GM18870 (cell line): Measurements from ENCODE around the gene STK32B.

Source experiments
- ATAC-seq: cut with Tn5 transposase; IDR thresholded peaks from one replicate; pipeline ENCODE4 v1.9.1; 2021; ENCODE audit warnings: moderate library complexity; ENCODE audit not compliant: unreplicated experiment

Gene STK32B

DNA sequence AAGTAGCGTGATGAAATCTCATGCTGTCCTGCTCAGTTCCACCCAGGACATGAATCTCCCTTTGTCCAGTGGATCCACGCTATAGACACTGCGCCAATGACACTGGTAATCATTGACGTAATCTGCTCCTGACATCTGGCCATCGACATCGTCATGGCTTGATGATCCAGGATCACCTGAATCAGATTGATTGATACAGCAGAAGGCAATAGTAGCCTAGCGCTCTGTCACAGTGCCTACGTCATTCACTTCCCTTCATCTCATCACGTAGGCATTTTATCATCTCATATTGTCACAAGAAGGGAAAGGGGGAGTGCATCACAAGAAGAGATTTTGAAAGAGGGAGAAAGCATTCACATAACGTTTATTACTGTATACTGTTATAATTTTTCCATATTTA lies 68.8 kb downstream of the STK32B start:
- ATAC-seq = no peak

DNA sequence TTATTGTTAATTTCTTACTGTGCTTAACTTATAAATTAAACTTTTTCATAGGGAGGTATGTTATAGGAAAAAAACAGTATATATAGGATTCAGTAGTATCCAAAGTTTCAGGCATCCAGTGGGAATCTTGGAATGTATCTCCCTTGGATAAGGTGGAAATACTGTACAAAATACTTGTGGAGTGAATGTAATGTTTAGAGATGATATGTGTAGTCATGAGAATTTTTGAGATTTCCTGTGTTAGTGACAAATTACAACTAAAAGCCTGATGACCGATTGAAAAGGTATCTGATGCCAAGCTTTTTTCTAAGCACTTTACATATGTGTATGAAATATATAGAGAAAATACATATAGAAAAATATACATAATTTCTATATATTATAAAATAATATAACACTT lies 69.2 kb downstream of the STK32B start:
- ATAC-seq = no peak

DNA sequence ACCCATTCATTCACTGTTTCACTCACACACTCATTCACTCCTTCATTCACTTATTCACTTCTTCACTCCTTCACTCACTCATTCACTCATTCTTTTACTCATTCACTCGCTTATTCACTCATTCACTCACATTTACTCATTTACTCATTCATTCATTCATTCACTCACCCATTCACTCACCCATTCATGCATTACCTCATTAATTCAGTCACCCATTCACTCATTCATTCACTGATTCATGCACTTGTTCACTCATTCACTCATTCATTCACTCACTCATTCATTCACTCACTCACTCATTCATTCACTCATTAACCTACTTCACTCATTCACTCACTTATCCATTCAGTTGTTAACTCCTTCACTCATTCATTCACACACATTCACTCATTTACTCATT lies 70.8 kb downstream of the STK32B start:
- no peak for ATAC-seq

DNA sequence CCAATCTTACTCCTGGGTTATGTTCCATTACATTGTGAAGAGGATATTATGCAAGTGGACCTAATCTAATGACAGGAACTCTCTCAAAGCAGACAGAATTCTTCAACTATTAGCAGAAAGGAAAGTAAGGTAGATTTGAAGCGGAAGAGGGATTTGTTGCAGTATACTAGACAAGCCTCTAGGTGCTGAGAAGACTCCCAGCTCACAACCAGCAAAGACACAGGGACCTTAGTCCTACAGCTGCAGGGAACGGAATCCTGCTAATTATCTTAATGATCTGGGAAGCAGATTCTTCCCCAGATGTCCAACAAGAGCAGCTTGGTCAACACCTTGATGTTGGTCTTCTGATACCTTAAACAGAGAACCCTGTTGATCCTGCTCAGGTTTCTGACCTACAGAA lies 73.6 kb downstream of the STK32B start:
- no peak for ATAC-seq

DNA sequence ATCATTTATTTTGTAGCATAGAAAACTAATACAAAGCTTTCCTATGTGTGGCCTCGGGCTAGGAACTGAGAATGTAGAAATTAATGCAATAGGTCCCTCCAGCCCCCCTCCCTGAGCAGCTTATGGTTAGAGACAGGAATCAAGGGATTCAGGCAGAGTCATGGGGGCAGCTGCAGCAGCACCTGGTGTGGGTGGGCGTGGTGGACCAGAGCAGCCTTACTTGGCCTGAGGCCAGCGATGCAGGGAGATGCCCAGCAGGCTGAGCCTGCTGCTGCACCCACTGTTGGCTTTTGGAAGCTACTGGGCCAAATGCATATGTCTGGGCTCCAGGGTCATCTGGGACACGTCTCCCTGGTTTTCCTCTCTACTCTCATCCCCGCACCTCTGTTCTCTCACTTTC lies 74.0 kb downstream of the STK32B start:
- no peak for ATAC-seq

DNA sequence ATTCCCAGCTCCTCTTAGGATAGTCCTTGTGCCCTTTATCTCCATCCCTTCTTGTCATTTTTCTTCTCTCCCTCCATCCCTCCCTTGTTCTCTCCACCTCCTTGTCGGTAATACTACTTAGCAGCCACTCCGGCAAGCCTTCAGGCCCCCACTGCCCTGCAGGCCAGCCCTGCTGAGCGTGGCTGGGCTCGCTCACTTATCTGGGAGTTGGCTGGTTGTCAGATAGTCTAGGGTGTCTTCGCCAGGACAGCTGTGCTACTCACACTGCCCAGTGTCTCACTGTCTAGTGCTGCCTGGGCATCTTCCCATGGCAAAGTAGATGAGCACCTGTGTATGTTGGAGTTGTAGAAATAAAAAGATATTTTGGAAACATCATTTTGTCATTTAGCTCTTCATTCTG lies 75.0 kb downstream of the STK32B start:
- ATAC-seq = no peak

DNA sequence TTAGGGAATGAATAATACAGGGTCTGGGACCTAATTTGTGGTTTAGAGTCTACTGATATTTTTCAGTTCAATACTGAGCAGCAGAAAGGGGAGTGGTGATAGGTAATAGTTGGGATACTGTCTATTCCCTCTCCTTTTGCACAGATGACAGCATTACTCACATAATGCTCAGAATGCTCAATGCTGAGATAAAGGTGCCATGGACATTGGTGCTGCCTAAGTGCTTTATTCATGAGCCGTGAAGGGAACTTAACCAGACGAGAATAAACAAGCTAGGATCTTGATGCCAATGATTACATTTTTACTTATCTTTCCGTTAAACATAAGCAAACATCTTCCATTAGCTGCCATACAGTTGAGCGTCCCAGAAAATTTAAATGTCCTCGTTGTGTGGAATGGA lies 75.6 kb downstream of the STK32B start:
- no peak for ATAC-seq

DNA sequence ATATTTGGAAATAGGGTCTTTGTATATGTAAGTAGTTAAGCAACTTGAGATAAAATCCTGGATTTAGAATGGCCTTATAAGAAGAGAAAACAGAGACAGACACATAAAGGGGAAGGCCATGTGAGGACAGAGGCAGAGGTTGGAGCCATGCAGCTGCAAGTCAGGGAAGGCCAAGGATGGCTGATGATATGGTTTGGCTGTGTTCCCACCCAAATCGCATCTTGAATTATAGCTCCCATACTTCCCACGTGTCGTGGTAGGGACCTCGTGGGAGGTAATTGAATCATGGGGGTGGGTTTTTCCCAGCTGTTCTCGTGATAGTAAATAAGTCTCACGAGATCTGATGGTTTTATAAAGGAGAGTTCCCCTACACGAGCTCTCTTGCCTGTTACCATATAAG lies 76.3 kb downstream of the STK32B start:
- no peak for ATAC-seq

DNA sequence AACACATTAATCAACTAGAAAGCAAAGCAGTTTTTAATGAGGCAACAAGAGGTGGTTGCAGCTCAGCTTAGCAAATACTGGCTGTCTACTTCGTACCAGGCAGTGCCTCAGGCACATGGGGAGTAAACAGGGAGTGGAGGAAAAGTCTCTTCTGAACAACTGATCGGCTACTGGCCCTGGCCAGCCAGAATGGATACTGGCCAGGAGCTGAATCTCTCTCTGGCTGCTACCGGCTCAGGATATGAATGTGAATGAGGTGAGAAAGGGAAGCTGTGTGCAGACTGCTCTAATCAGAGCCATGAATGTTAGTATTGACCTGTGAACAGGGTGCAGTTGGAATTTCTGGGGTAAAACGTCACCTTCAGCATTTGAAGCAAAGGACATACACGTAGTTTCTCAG lies 77.3 kb downstream of the STK32B start:
- no peak for ATAC-seq

DNA sequence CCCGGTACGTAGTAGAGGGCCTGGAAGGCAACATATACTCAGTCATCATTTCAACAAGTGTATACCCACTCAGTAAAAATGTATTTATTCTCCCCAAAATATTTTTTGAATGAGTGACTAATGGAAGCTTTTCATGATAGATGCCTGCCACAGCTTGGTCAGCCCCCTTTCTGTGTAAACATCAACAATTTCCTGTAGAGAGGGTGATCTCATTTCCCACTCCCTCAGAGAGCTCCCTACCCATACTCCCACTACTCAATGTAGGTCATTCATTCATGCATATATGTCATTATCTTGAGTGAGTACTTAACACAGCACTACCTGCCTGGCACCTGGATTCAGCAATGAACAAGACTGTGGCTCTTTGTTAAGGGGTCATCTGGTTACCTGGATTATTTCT lies 81.9 kb downstream of the STK32B start:
- ATAC-seq = no peak

DNA sequence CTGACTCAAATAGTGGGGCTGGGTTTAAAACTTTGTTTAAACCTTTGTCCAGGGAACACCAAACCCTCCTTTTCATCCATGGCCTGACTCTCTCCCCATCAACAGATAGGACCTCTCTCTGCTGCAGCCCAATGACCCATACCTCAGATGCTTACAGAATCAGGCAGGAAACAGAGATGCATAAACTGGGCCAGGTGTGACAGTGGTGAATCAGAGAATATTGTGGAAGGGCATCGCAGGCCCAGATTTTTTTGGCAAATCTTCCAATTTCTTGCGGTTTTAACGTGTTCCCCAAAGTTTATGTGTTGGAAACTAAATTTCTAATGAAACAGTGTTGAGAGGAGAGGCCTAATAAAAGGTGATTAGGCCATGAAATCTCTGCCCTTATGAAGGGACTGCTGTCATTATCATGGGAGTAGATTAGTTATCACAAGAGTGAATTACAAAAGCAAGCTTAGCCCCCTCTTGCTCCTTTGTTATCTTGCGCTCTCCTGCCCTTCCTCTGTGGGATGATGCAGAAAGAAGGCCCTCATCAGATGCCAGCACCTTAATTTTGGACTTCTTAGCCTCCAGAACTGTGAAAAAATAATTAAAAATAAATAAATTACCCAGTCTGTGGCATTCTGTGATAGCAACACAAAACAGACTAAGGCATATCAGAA lies 82.8 kb downstream of the STK32B start:
- no peak for ATAC-seq

DNA sequence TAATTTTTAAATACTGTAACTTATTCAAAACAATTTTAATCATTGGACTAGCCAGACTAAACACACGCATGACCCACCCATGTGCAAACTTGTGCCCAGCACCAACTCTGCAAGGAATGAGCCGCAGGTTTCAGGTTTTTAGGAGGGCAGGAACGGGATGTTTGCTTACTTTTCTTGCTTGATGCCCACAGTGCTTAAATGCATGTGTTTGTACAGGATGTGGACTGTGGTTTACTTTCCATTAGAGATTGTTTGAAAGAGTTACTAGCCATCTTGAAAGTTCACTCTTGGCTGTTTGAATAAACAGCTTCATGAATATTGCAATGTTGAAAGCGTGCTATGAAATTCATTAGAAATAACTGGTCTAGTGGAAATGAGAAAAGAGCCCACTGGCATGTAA lies 83.3 kb downstream of the STK32B start:
- no peak for ATAC-seq

DNA sequence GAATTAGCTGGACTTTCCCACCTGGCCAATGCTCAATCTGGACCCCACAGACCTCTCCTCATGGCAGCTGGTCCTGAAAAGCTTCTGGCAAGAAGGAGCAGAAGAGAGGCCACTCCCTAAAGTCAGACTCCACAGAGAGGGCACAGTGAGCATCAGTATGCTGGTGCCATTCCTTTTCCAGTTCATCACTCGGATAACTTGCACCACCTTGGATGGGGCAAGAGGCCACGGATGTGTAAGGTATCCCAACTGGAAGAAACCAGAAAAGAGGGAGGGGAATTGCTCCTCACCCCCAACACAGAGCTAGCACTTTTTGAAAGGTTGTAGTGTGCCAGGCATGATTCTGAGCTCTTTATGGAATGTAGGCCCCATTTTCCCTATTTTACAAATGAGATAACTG lies 85.9 kb downstream of the STK32B start:
- ATAC-seq = no peak

DNA sequence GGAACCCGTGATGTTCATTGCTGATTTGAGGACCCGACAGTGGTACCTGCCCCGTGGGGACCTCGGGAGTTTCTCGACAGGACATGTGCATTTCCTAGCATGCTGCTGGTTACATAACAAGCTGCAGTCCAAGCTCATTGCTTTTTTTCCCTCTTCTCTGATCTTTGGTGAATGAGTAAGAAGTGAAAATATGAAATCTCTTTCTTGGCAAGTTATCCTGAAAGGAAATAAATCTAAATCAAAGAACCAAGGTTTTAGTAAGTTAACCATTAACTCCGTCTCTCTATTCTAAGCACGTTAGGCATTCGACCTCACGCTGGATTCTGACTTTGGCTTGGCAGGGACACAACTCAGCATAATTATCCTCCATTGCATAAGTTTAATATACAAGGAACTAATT lies 86.6 kb downstream of the STK32B start:
- ATAC-seq = no peak

DNA sequence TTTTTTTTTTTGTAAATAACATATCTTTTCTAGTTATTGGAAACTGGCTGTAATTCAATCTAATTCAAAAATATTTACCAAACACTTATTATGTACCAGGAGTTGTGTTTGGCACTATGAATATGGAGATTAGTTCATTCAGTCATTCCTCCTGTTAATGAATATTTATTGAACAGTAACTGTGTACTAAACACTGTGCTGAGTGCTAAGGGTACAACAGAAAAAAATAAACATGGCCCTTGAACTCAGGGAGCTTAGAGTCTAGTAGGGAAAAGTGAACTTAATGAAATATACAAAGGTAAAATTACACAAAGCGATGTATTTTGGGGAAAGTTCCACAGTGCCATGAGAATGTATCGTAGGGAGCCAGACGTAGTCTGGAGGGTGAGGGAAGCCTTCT lies 87.1 kb downstream of the STK32B start:
- no peak for ATAC-seq

DNA sequence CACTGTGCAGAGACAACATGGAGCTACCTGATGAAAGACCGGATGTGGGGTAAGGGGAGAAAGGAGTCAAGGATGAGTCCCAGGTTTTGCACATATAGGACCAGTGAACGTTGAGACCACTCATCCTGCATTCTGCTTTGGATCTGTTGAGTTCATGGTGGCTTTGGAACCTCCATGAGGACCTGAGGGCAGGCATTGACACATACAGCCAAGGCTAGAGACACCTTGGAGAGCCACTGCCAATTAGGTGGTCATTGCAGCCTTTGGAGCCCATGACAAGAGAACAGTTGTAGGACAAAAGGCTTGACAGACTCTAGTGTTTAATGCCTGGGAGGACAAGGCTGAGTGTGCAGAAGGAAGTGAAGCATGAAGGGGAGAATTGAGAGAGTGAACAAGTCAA lies 87.9 kb downstream of the STK32B start:
- no peak for ATAC-seq

DNA sequence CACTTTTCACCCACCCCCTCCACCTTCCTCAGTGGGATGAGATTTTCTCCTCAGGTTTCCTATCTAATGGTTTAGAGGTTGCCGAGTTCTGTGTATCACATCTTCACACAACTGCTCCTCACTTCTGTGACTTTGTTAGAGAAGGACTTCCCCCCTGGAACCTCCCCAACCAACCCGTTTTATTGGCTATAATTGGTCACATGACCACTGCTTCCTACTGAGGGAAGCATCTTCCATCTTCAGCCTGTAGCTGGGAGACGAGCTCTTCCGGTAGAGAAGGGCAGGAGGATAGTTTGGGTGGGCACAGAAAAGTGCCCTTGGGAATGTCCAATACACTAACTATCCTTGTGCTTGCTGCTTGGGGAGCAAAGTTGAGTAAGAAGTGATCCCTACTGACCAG lies 90.5 kb downstream of the STK32B start:
- no peak for ATAC-seq

DNA sequence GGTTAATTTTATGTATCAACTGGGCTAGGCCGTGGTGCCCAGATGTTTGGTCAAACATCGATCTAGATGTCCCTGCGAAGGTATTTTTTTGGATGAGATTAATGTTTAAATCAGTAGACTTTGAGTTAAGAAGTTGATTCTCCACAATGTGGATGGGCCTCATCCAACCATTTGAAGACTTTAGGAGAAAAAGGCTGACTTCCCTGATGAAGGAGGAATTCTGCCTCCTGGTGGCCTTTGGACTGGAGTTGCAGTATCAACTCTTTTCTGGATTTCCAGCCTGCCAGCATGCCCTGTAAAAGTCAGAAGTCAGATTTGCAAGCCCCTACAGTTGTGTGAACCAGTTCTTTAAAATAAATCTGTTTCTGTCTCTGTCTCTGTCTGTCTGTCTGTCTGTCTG lies 91.4 kb downstream of the STK32B start:
- no peak for ATAC-seq

DNA sequence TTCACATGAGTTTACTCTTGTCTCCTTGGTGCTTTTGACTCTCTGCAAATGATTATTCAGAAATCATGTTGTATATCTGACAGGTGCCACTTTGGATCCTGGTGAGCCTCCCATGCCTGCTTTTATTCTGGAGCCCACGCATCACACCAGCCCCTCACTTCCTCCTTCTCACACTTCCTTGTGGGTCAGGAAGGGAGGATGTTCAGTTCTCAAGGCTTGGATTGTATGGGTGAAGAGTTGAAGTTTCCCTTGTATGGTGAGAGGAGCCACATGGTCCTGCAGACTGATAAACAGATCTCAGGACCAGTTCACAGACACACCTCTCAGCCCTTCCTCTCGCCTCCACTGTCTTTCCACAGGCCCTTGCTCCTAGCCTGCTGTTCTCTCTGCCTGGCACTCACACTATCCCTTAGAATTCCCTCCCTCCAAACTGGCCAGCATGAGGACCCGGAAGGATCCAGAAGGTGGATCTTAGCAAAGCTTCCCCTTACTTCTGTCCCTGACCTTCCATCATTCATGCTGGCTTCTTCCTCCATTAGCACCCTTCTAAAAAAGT lies 92.1 kb downstream of the STK32B start:
- ATAC-seq = no peak

DNA sequence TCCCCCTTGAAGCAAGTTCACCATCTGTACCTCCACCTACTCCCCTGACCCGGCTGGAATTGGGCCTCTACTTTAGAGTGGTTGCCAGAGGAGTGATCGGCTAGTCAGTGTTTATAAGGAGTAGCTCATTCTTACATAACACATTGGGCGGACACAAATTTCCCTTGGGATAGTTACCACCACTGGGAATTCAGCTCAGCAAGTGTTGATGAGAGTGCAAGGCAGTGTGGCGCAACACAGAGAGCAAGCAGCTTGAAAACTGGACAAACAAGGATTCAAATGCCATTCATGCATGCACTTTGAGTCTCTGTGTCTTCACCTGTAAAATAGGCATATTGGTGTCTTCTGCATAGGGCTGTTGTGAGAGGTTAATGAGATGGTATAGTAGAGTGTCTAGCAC lies 92.7 kb downstream of the STK32B start:
- no peak for ATAC-seq

DNA sequence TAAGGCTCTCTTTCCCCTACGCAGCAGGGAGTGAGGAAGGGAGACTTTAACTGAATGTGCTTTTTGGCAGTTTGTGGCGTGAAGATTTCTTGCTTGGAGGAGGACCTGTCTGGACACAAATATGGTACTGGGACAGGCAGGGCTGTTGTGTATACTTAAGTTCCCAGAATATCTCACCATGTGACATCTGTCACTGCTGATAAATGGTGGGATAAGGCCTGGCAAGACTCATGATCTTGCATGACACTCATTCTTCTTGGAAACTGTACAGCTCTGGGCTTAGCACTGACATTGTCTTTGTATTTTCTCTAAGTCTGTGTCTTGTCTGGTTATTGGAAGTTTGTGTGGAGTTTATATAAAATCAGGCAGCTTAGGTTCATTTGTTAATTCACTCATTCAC lies 93.1 kb downstream of the STK32B start:
- no peak for ATAC-seq

DNA sequence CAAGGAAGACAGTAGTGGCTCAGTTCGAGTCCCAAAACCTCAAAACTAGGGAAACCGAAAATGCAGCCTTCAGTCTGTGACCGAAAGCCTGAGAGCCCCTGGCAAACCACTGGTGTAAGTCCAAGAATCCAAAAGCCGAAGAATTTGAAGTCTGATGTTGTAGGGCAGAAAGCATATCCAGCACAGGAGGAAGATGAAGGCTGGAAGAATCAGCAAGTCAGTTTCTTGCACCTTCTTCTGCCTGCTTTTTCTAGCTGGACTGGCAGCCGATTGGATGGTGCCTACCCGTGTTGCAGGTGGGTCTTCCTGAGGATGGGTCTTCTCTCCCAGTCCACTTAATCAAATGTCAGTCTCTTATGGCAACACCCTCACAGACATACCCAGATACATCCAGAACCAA lies 95.0 kb downstream of the STK32B start:
- ATAC-seq = no peak

DNA sequence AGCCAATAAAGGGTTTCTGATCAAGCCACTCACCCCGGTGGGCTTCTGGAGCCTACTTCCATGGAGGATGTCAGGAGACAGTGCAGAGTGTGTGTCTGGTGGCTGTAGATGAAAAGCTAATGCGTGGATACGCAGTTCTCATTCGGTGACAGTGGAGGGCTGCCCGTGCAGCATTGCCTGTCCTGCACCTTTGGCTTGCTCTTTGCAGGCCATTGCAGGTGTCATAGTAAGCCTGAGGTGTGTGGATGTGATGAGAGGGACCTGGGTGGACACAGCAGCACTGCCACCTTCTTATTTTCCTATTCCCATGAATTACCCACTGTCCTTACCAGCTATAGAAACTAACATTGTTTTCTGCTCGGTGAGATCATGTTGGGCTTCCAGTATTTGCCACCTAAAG lies 101.2 kb downstream of the STK32B start:
- ATAC-seq = no peak
